HG02610 (cell line): ENCODE measurements around the gene NEK7.

ENCODE experiments used
- ATAC-seq: cut with Tn5 transposase; IDR thresholded peaks from one replicate; pipeline ENCODE4 v1.9.1; 2021; ENCODE audit warnings: mild to moderate bottlenecking, moderate library complexity; ENCODE audit not compliant: unreplicated experiment

NEK7 gene

GRCh38 chr1:198253259-198253658, 96.5 kb downstream of the NEK7 start:
- ATAC-seq: peak; percentile 77

- ATAC-seq: peak; percentile 98
These were observed 96.9 kb downstream of the NEK7 start for GRCh38 chr1:198253668-198254067.

- no peak for ATAC-seq
These were observed 97.7 kb downstream of the NEK7 start for GRCh38 chr1:198254521-198254920.

- no peak for ATAC-seq
These were observed 98.2 kb downstream of the NEK7 start for GRCh38 chr1:198254948-198255347.

- ATAC-seq: no peak
These were observed 99.0 kb downstream of the NEK7 start for GRCh38 chr1:198255784-198256183.

GRCh38 chr1:198258491-198258890, 101.7 kb downstream of the NEK7 start:
- ATAC-seq: peak; percentile 57

- no peak for ATAC-seq
These were observed 102.7 kb downstream of the NEK7 start for GRCh38 chr1:198259333-198260074.

GRCh38 chr1:198261886-198262285, 105.1 kb downstream of the NEK7 start:
- no peak for ATAC-seq

- ATAC-seq: no peak
These were observed 106.4 kb downstream of the NEK7 start for GRCh38 chr1:198263186-198263585.

- ATAC-seq: no peak
These were observed 107.5 kb downstream of the NEK7 start for GRCh38 chr1:198264282-198264681.

- no peak for ATAC-seq
These were observed 108.4 kb downstream of the NEK7 start for GRCh38 chr1:198265073-198265661.

GRCh38 chr1:198267056-198267455, 110.3 kb downstream of the NEK7 start:
- ATAC-seq: no peak

GRCh38 chr1:198267921-198268320, 111.1 kb downstream of the NEK7 start:
- ATAC-seq: no peak

GRCh38 chr1:198268784-198269645, 112.2 kb downstream of the NEK7 start:
- no peak for ATAC-seq

GRCh38 chr1:198269646-198269940, 112.8 kb downstream of the NEK7 start:
- ATAC-seq: no peak

- ATAC-seq: no peak
These were observed 113.6 kb downstream of the NEK7 start for GRCh38 chr1:198270273-198270828.

GRCh38 chr1:198271467-198271866, 114.7 kb downstream of the NEK7 start:
- no peak for ATAC-seq

GRCh38 chr1:198272492-198272891, 115.7 kb downstream of the NEK7 start:
- ATAC-seq: no peak

GRCh38 chr1:198273748-198274295, 117.0 kb downstream of the NEK7 start:
- no peak for ATAC-seq

- no peak for ATAC-seq
These were observed 118.8 kb downstream of the NEK7 start for GRCh38 chr1:198275597-198275996.

GRCh38 chr1:198276241-198276640, 119.4 kb downstream of the NEK7 start:
- no peak for ATAC-seq
